Progenitor cell of endocrine pancreas (in vitro differentiated cells): ENCODE results near the gene RPL36AL. TPM values are rescaled to one million over a fixed set of nuclear protein-coding genes. Genes with fewer than 3 reads are reported as not detected.
"Not testable (repeated sequence)": the region's sequence is repeated elsewhere in the genome, so short reads cannot be mapped to it uniquely, and the experiment has no call there.

Experiments
- DNase-seq: peaks from one replicate; pipeline ENCODE4 v3.0.0; 2021; ENCODE audit warnings: low spot score; ENCODE audit not compliant: unreplicated experiment
- H3K27ac Mint-ChIP-seq: 2 replicates; pipeline ENCODE4 v1.8.0; 2021; ENCODE audit warnings: mild to moderate bottlenecking, moderate library complexity, mixed read lengths
- H3K27me3 Mint-ChIP-seq: 2 replicates; pipeline ENCODE4 v1.8.0; 2021; ENCODE audit warnings: mixed read lengths
- H3K36me3 Mint-ChIP-seq: 2 replicates; pipeline ENCODE4 v1.8.0; 2022; ENCODE audit warnings: mixed read lengths; ENCODE audit not compliant: insufficient read depth
- H3K4me1 Mint-ChIP-seq: 2 replicates; pipeline ENCODE4 v1.8.0; 2021; ENCODE audit warnings: low read depth, mixed read lengths
- H3K4me3 Mint-ChIP-seq: 2 replicates; pipeline ENCODE4 v1.8.0; 2021; ENCODE audit warnings: low read depth, mild to moderate bottlenecking, moderate library complexity, mixed read lengths
- H3K9me3 Mint-ChIP-seq: 2 replicates; pipeline ENCODE4 v1.8.0; 2021; ENCODE audit warnings: low read depth, mixed read lengths
- total RNA-seq: library from RNA; stranded (reverse); gene quantifications from 2 replicates; pipeline ENCODE4 v1.2.1, GENCODE V29; 2021
- TF ChIP-seq, protein P1 (sequence below): fragments of 200-600 bp; sonication (generic); IDR thresholded peaks from one replicate; pipeline ENCODE4 v1.5.0; 2021; ENCODE audit warnings: antibody characterized with exemption, mild to moderate bottlenecking; ENCODE audit not compliant: unreplicated experiment

The RPL36AL gene
- total RNA-seq, 1 donor from 2014 or later, result 157 TPM

DNA sequence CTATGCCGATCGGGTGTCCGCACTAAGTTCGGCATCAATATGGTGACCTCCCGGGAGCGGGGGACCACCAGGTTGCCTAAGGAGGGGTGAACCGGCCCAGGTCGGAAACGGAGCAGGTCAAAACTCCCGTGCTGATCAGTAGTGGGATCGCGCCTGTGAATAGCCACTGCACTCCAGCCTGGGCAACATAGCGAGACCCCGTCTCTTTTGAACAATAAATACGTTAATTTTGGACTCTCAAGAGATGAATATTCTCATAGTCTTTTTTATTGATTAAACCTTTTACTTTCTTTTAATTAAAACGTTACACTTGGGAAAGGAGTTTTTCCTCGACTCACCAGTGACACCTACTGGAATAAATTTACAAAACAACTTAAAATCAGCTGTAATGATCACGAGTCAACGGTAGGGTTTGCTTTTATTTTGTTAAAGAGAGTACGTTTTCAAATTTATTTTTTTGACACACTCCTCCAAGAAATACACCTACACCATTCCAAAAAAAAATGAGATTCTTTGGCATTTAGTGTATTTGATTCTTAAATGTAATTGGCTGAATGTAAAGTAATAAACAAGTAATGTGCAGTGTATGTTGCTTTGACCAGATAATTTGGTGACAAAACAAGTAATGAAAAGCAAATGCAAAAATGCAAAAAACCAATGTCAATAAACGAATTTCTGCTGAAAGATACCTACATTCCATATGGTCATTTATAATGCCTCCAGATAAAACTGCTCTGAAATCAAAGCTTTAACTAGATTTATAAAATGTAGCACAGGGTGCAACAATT, 33.6 kb downstream of the RPL36AL start:
- no peak for DNase-seq
- H3K27me3 Mint-ChIP-seq, result no peaks in the 10 kb centered on the region
- H3K36me3 Mint-ChIP-seq, result peaks cover 20% of the 10 kb centered on the region
- TF ChIP-seq, protein P1, sequence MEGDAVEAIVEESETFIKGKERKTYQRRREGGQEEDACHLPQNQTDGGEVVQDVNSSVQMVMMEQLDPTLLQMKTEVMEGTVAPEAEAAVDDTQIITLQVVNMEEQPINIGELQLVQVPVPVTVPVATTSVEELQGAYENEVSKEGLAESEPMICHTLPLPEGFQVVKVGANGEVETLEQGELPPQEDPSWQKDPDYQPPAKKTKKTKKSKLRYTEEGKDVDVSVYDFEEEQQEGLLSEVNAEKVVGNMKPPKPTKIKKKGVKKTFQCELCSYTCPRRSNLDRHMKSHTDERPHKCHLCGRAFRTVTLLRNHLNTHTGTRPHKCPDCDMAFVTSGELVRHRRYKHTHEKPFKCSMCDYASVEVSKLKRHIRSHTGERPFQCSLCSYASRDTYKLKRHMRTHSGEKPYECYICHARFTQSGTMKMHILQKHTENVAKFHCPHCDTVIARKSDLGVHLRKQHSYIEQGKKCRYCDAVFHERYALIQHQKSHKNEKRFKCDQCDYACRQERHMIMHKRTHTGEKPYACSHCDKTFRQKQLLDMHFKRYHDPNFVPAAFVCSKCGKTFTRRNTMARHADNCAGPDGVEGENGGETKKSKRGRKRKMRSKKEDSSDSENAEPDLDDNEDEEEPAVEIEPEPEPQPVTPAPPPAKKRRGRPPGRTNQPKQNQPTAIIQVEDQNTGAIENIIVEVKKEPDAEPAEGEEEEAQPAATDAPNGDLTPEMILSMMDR, result peak; percentile 93
- no peaks in the 10 kb centered on the region for H3K9me3 Mint-ChIP-seq
- peak overlapping the region; percentile 100 for H3K27ac Mint-ChIP-seq
- peaks cover 17% of the 10 kb centered on the region for H3K4me1 Mint-ChIP-seq
- H3K4me3 Mint-ChIP-seq, result peak overlapping the region; percentile 94

DNA sequence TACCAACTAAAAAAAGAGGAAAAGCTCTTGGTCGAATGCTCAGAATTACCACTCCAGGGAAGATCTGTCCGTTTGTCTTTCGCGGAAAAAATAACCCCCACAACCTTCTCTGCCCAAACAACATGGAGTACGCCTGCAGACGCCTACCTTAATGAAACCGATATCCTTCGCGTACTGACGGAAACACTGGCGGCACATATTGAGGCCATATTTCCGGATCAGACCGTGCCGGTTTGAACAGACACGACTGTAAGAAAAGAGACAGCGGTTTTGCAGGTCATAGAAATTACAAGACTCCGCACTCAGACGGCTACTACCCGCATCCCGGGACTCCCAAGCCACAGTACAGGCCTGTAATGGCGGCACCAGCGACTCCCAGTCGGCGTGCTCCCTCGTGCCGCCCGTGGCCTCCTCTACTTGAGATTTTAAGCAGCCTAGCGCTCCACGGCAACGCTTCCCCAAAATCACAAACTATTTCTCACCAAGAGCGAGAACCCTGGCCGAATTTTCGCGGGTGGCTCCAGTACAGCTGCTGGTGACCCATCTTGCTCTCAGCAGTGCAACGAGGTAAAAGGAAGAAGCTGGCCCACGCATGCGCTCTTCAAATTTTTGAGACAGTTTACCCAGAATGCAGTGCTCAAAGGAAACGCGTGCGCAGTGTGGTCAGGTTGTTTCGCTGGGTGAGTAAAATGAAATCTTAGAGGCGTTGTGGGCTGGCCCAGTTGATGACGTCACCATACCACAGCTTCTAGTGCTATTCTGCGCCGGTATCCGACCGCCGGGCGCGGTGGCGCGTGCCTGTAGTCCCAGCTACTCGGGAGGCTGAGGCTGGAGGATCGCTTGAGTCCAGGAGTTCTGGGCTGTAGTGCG, 34.4 kb downstream of the RPL36AL start, which contains the start of gene RPS29:
TSS of gene RPS29 (minus strand) at position 578 of the 870 bp plus-strand sequence. CDS start at position 544, 34 bp downstream.
- H3K27me3 Mint-ChIP-seq, result no peaks in the 10 kb centered on the region
- peaks cover 20% of the 10 kb centered on the region for H3K4me1 Mint-ChIP-seq
- peak within 1 kb of the TSS; percentile 100 for H3K27ac Mint-ChIP-seq
- TF ChIP-seq, protein P1, result no peak
- no peaks in the 10 kb centered on the region for H3K9me3 Mint-ChIP-seq
- H3K36me3 Mint-ChIP-seq, result peaks cover 25% of the 10 kb centered on the region
- DNase-seq, result peak; percentile 98
- peak within 1 kb of the TSS; percentile 94 for H3K4me3 Mint-ChIP-seq

DNA sequence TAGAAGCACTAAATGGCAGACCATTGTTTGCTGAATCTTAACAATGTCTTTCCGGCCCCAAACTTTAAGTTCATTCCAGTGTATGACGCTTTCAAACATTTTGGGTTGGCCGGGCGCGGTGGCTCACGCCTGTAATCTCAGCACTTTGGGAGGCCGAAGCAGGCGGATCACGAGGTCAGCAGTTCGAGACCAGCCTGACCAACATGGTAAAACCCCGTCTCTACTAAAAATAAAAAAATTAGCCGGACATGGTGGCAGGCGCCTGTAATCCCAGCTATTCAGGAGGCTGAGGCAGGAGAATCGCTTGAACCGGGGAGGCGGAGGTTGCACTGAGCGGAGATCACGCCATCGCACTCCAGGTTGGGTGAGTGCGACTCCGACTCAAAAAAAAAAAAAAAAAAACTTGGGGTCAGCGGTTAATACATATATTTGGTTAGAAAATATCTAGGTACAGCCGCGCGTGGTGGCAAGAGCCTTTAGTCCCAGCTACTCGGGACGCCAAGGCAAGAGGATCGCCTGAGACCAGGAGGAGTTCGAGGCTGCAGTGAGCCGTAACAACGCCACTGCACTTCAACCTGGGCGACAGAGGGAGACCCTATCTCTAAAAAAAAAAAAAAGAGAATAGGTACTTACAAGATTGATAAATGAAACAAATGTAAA, 35.3 kb downstream of the RPL36AL start:
- H3K9me3 Mint-ChIP-seq, H3K27me3 Mint-ChIP-seq, DNase-seq: not testable (repeated sequence)
- Mint-ChIP-seq H3K27ac (peak overlapping the region; percentile 100), H3K4me3 (peak overlapping the region; percentile 94), H3K36me3 (peaks cover 25% of the 10 kb centered on the region), H3K4me1 (peaks cover 20% of the 10 kb centered on the region)

DNA sequence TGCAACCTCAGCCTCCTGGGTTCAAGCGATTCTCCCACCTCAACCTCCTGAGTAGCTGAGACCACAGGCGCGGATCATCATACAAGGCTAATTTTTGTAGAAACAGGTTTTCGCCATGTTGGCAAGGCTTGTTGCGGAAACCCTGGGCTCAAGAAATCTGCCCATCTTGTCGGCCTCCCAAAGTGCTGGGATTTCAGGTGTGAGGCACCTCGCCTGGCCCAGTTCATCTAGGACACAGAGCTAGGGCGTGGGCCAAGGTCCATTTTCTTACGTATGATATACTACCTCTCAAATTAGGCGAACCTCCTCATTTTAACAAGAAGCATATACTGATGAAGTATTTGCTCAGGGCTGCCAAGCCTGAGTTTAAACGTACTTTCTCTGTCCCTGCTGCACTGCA, 36.4 kb downstream of the RPL36AL start:
- no peaks in the 10 kb centered on the region for H3K27me3 Mint-ChIP-seq
- DNase-seq, result no peak
- peak overlapping the region; percentile 94 for H3K4me3 Mint-ChIP-seq
- peaks cover 20% of the 10 kb centered on the region for H3K4me1 Mint-ChIP-seq
- TF ChIP-seq, protein P1, result no peak
- peaks cover 25% of the 10 kb centered on the region for H3K36me3 Mint-ChIP-seq
- H3K9me3 Mint-ChIP-seq, result no peaks in the 10 kb centered on the region
- H3K27ac Mint-ChIP-seq, result peak overlapping the region; percentile 100

DNA sequence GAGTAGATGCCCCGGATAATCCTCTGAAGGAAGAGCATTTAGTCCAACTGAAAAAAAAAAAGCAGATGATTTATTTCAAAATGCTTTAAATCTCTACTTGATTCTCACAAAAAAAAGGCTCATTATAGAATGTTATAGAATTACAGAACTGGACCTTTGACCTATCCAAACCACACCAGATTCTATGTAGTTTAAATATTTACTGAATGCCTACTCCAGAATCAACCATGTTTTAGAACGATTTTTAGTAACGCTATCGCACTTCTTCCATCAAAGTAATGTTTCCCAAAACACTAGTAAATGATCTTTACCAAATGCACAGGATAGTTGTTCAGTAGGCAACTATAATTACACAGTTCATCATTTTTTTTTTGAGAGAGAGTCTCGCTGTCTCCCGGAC, 36.8 kb downstream of the RPL36AL start:
- Mint-ChIP-seq H3K36me3 (peaks cover 25% of the 10 kb centered on the region), H3K4me3 (peak overlapping the region; percentile 94)

More for the DNA sequence above, 36.8 kb downstream of the RPL36AL start:
- DNase-seq, result no peak
- H3K4me1 Mint-ChIP-seq, result peaks cover 20% of the 10 kb centered on the region
- peak overlapping the region; percentile 100 for H3K27ac Mint-ChIP-seq
- H3K27me3 Mint-ChIP-seq, result no peaks in the 10 kb centered on the region
- TF ChIP-seq, protein P1, result no peak
- no peaks in the 10 kb centered on the region for H3K9me3 Mint-ChIP-seq
